Measurements from ENCODE around the gene HNRNPDL.
A peak's percentile ranks its signal among the peaks of the same experiment; 100 is the strongest.

The HNRNPDL gene

GRCh38 chr4:82380831-82381230 is 49.4 kb downstream of the HNRNPDL start:
- Histone ChIP-seq H2BK5ac (ENCODE audit: low read depth, low read length, poor library complexity, severe bottlenecking) (no peak overlapping the region), H3K4me1 (ENCODE audit: control insufficient read depth, insufficient read depth, low read depth, low read length) (peaks cover 5% of the 10 kb centered on the region), H2BK12ac (ENCODE audit: low read length in 2 of 2) (no peak overlapping the region), H2AK5ac (ENCODE audit: low read length, severe bottlenecking) (no peak overlapping the region), H3K4me2 (ENCODE audit: low read length, poor library complexity, severe bottlenecking) (no peak overlapping the region), H3K4ac (ENCODE audit: low read depth in 1 of 2, low read length in 2 of 2) (no peak overlapping the region), H3K36me3 (ENCODE audit: control insufficient read depth in 1 of 2, insufficient read depth in 2 of 2, low read depth in 1 of 2, low read length in 2 of 2) (peaks cover 4 to 11% of the 10 kb centered on the region in 2 experiments), H4K8ac (ENCODE audit: low read length) (no peak overlapping the region), H2AFZ (ENCODE audit: low read depth, low read length) (no peak overlapping the region), H2BK15ac (ENCODE audit: low read depth, poor library complexity, severe bottlenecking) (no peak overlapping the region), H2BK120ac (ENCODE audit: low read depth, low read length) (no peak overlapping the region), H3K27me3 (ENCODE audit: control insufficient read depth in 1 of 2, insufficient read depth in 1 of 2, low read length in 2 of 2) (no peaks in the 10 kb centered on the region), H3K27ac (ENCODE audit: low read length, poor library complexity, severe bottlenecking) (no peak overlapping the region), H3K9me3 (ENCODE audit: control insufficient read depth, low read length) (no peaks in the 10 kb centered on the region), H3K18ac (ENCODE audit: low read depth in 1 of 2, low read length in 2 of 2) (no peak overlapping the region), H3K23ac (ENCODE audit: low read length in 2 of 2) (no peak overlapping the region), H3K9ac (ENCODE audit: low read length) (no peak overlapping the region), H4K91ac (ENCODE audit: low read length) (no peak overlapping the region), H3K14ac (ENCODE audit: low read length in 2 of 2) (no peak overlapping the region), H3K4me3 (ENCODE audit: insufficient read depth in 1 of 2, low read depth in 1 of 2, low read length in 2 of 2) (no peak overlapping the region), H3K79me1 (replicated peaks; ENCODE audit: low read length, poor library complexity, severe bottlenecking) (peaks cover 25% of the 10 kb centered on the region)
- DNase-seq: no peak
- 96% methylated on average over 4 of the region's 4 CpGs for WGBS

DNA sequence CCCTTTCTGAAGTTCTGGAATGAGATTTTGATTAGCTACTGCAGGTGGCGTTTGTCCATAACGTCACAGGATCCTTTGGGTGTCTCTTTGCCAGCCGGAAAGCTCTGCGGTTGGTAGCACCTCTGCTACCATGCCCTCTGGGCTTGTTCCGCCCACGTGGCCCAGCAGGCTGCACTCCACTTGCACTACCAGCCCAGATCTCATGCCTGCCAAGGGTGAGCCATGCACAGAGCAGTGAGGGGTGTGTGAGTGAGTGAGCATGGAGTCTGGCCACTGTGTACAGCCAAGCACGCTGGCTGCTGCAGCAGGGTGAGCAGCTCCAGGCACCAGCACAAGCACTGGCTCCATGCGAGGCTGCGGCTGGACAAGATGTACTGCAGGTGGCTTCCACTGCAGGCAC is 49.9 kb downstream of the HNRNPDL start:
- Histone ChIP-seq H3K4me2 (ENCODE audit: low read length, poor library complexity, severe bottlenecking) (no peak overlapping the region), H3K23ac (ENCODE audit: low read length in 2 of 2) (peak overlapping the region in 1 of 2 experiments; percentile 2), H2BK15ac (ENCODE audit: low read depth, poor library complexity, severe bottlenecking) (no peak overlapping the region), H3K36me3 (ENCODE audit: control insufficient read depth in 1 of 2, insufficient read depth in 2 of 2, low read depth in 1 of 2, low read length in 2 of 2) (peaks cover 4 to 11% of the 10 kb centered on the region in 2 experiments), H3K4ac (ENCODE audit: low read depth in 1 of 2, low read length in 2 of 2) (no peak overlapping the region), H2BK5ac (ENCODE audit: low read depth, low read length, poor library complexity, severe bottlenecking) (no peak overlapping the region), H2AK5ac (ENCODE audit: low read length, severe bottlenecking) (no peak overlapping the region), H4K8ac (ENCODE audit: low read length) (no peak overlapping the region), H3K27me3 (ENCODE audit: control insufficient read depth in 1 of 2, insufficient read depth in 1 of 2, low read length in 2 of 2) (no peaks in the 10 kb centered on the region), H3K14ac (ENCODE audit: low read length in 2 of 2) (peak overlapping the region in 1 of 2 experiments; percentile 1), H3K4me1 (ENCODE audit: control insufficient read depth, insufficient read depth, low read depth, low read length) (peaks cover 5% of the 10 kb centered on the region), H2BK12ac (ENCODE audit: low read length in 2 of 2) (no peak overlapping the region), H2AFZ (ENCODE audit: low read depth, low read length) (no peak overlapping the region), H3K79me1 (replicated peaks; ENCODE audit: low read length, poor library complexity, severe bottlenecking) (peaks cover 25% of the 10 kb centered on the region), H3K9ac (ENCODE audit: low read length) (no peak overlapping the region), H4K91ac (ENCODE audit: low read length) (peak overlapping the region; percentile 34), H3K27ac (ENCODE audit: low read length, poor library complexity, severe bottlenecking) (no peak overlapping the region), H3K9me3 (ENCODE audit: control insufficient read depth, low read length) (no peaks in the 10 kb centered on the region), H2BK120ac (ENCODE audit: low read depth, low read length) (no peak overlapping the region), H3K4me3 (ENCODE audit: insufficient read depth in 1 of 2, low read depth in 1 of 2, low read length in 2 of 2) (no peak overlapping the region), H3K18ac (ENCODE audit: low read depth in 1 of 2, low read length in 2 of 2) (no peak overlapping the region)
- 88% methylated on average over 9 of the region's 9 CpGs for WGBS
- no peak for DNase-seq

DNA sequence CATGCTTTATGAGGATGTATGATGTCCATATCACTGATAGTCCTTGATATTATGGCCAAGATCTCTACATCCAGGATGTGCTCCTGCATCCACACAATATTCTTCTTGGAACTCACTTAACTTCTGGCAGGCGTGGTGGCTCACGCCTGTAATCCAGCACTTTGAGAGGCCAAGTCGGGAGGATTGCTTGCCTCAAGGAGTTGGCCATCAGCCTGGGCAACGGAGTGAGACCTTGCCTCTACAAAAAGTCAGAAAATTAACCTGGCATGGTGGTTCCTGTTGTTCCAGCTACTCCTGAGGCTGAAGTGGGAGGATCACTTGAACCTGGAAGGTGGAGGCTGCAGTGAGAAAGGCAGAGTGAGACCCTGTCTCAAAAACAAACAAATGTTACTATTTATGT is 54.2 kb downstream of the HNRNPDL start:
- H3K23ac ChIP-seq (ENCODE audit: low read length in 2 of 2): no peak overlapping the region
- H3K4me2 ChIP-seq (ENCODE audit: low read length, poor library complexity, severe bottlenecking): no peak overlapping the region
- H4K8ac ChIP-seq (ENCODE audit: low read length): no peak overlapping the region
- H3K27me3 ChIP-seq (ENCODE audit: control insufficient read depth in 1 of 2, insufficient read depth in 1 of 2, low read length in 2 of 2): no peaks in the 10 kb centered on the region
- peaks cover 6% of the 10 kb centered on the region for H3K4me1 ChIP-seq (ENCODE audit: control insufficient read depth, insufficient read depth, low read depth, low read length)
- H2BK5ac ChIP-seq (ENCODE audit: low read depth, low read length, poor library complexity, severe bottlenecking): no peak overlapping the region
- H2BK15ac ChIP-seq (ENCODE audit: low read depth, poor library complexity, severe bottlenecking): no peak overlapping the region
- peaks cover 6 to 11% of the 10 kb centered on the region in 2 experiments for H3K36me3 ChIP-seq (ENCODE audit: control insufficient read depth in 1 of 2, insufficient read depth in 2 of 2, low read depth in 1 of 2, low read length in 2 of 2)
- 92% methylated on average over 4 of the region's 4 CpGs for WGBS
- no peak overlapping the region for H2AFZ ChIP-seq (ENCODE audit: low read depth, low read length)
- H2AK5ac ChIP-seq (ENCODE audit: low read length, severe bottlenecking): no peak overlapping the region
- peaks cover 25% of the 10 kb centered on the region for H3K79me1 ChIP-seq (replicated peaks; ENCODE audit: low read length, poor library complexity, severe bottlenecking)
- H3K18ac ChIP-seq (ENCODE audit: low read depth in 1 of 2, low read length in 2 of 2): no peak overlapping the region
- peak overlapping the region in 1 of 2 experiments; percentile 93 for H3K4me3 ChIP-seq (ENCODE audit: insufficient read depth in 1 of 2, low read depth in 1 of 2, low read length in 2 of 2)
- no peak overlapping the region for H2BK12ac ChIP-seq (ENCODE audit: low read length in 2 of 2)
- no peak overlapping the region for H3K4ac ChIP-seq (ENCODE audit: low read depth in 1 of 2, low read length in 2 of 2)
- H3K9ac ChIP-seq (ENCODE audit: low read length): no peak overlapping the region
- no peak overlapping the region for H2BK120ac ChIP-seq (ENCODE audit: low read depth, low read length)
- no peak overlapping the region for H3K14ac ChIP-seq (ENCODE audit: low read length in 2 of 2)
- DNase-seq: no peak
- H4K91ac ChIP-seq (ENCODE audit: low read length): no peak overlapping the region
- H3K27ac ChIP-seq (ENCODE audit: low read length, poor library complexity, severe bottlenecking): no peak overlapping the region
- no peaks in the 10 kb centered on the region for H3K9me3 ChIP-seq (ENCODE audit: control insufficient read depth, low read length)

GRCh38 chr4:82373816-82374625 is 56.2 kb downstream of the HNRNPDL start, which contains the start of gene HNRNPD:
HNRNPD (minus strand) TSS chr4:82373991; CDS start chr4:82373678, 313 bp downstream.
- peak within 1 kb of the TSS; percentile 99 for H4K8ac ChIP-seq (ENCODE audit: low read length)
- WGBS: under 1% methylated on average over 82 of the region's 83 CpGs
- H4K91ac ChIP-seq (ENCODE audit: low read length): peak within 1 kb of the TSS; percentile 100
- H3K4ac ChIP-seq (ENCODE audit: low read depth in 1 of 2, low read length in 2 of 2): peak within 1 kb of the TSS; percentile 97 to 99
- DNase-seq: peak; percentile 100
- H2AK5ac ChIP-seq (ENCODE audit: low read length, severe bottlenecking): peak within 1 kb of the TSS; percentile 75
- peak within 1 kb of the TSS; percentile 99 to 100 for H3K23ac ChIP-seq (ENCODE audit: low read length in 2 of 2)
- H3K36me3 ChIP-seq (ENCODE audit: control insufficient read depth in 1 of 2, insufficient read depth in 2 of 2, low read depth in 1 of 2, low read length in 2 of 2): peaks cover 3 to 19% of the 10 kb centered on the region in 2 experiments
- H3K14ac ChIP-seq (ENCODE audit: low read length in 2 of 2): peak within 1 kb of the TSS; percentile 22 to 99
- peak within 1 kb of the TSS; percentile 42 to 84 for H2BK12ac ChIP-seq (ENCODE audit: low read length in 2 of 2)
- no peaks in the 10 kb centered on the region for H3K9me3 ChIP-seq (ENCODE audit: control insufficient read depth, low read length)
- peak within 1 kb of the TSS; percentile 96 for H3K9ac ChIP-seq (ENCODE audit: low read length)
- peak within 1 kb of the TSS; percentile 91 for H2BK120ac ChIP-seq (ENCODE audit: low read depth, low read length)
- peak within 1 kb of the TSS; percentile 98 for H2AFZ ChIP-seq (ENCODE audit: low read depth, low read length)
- H3K4me1 ChIP-seq (ENCODE audit: control insufficient read depth, insufficient read depth, low read depth, low read length): peaks cover 6% of the 10 kb centered on the region
- H3K27me3 ChIP-seq (ENCODE audit: control insufficient read depth in 1 of 2, insufficient read depth in 1 of 2, low read length in 2 of 2): no peaks in the 10 kb centered on the region
- H3K4me3 ChIP-seq (ENCODE audit: insufficient read depth in 1 of 2, low read depth in 1 of 2, low read length in 2 of 2): peak within 1 kb of the TSS; percentile 93 to 99
- H3K4me2 ChIP-seq (ENCODE audit: low read length, poor library complexity, severe bottlenecking): peak within 1 kb of the TSS; percentile 96
- peak within 1 kb of the TSS; percentile 93 for H3K27ac ChIP-seq (ENCODE audit: low read length, poor library complexity, severe bottlenecking)
- H2BK5ac ChIP-seq (ENCODE audit: low read depth, low read length, poor library complexity, severe bottlenecking): peak within 1 kb of the TSS; percentile 93
- H3K18ac ChIP-seq (ENCODE audit: low read depth in 1 of 2, low read length in 2 of 2): peak within 1 kb of the TSS; percentile 99
- peak within 1 kb of the TSS; percentile 82 for H2BK15ac ChIP-seq (ENCODE audit: low read depth, poor library complexity, severe bottlenecking)
- peaks cover 13% of the 10 kb centered on the region for H3K79me1 ChIP-seq (replicated peaks; ENCODE audit: low read length, poor library complexity, severe bottlenecking)

All from mesenchymal stem cell (in vitro differentiated cells and primary cell).